Activated naive CD8-positive, alpha-beta T cell (primary cell): ENCODE measurements around the gene TBL1X.
"Not testable (repeated sequence)": the region's sequence is repeated elsewhere in the genome, so short reads cannot be mapped to it uniquely, and the experiment has no call there.

Source experiments
- H3K27ac Mint-ChIP-seq: one replicate; pipeline ENCODE4 v1.8.0; 2021; ENCODE audit warnings: mixed read lengths
- H3K27me3 Mint-ChIP-seq: one replicate; pipeline ENCODE4 v1.8.0; 2021; ENCODE audit warnings: mixed read lengths
- H3K36me3 Mint-ChIP-seq: one replicate; pipeline ENCODE4 v1.8.0; 2021; ENCODE audit warnings: mixed read lengths
- H3K4me1 Mint-ChIP-seq: one replicate; pipeline ENCODE4 v1.8.0; 2021; ENCODE audit warnings: low read depth, mixed read lengths
- H3K4me3 Mint-ChIP-seq: one replicate; pipeline ENCODE4 v1.8.0; 2021; ENCODE audit warnings: mild to moderate bottlenecking, mixed read lengths
- H3K9me3 Mint-ChIP-seq: one replicate; pipeline ENCODE4 v1.8.0; 2021; ENCODE audit warnings: low read depth, mixed read lengths

Gene TBL1X

GRCh38 chrX:9745417-9746115 lies 280.7 kb downstream of the TBL1X start:
- H3K4me3 Mint-ChIP-seq, result no peak overlapping the region
- H3K36me3 Mint-ChIP-seq, result peaks cover 5% of the 10 kb centered on the region
- no peak overlapping the region for H3K27ac Mint-ChIP-seq
- no peaks in the 10 kb centered on the region for H3K9me3 Mint-ChIP-seq
- H3K4me1 Mint-ChIP-seq, result peaks cover 13% of the 10 kb centered on the region
- H3K27me3 Mint-ChIP-seq, result no peaks in the 10 kb centered on the region

GRCh38 chrX:9746148-9746888 lies 281.5 kb downstream of the TBL1X start:
- Mint-ChIP-seq H3K36me3 (peaks cover 5% of the 10 kb centered on the region), H3K27ac (no peak overlapping the region), H3K27me3 (no peaks in the 10 kb centered on the region), H3K4me1 (peaks cover 13% of the 10 kb centered on the region), H3K9me3 (no peaks in the 10 kb centered on the region), H3K4me3 (no peak overlapping the region)

- Mint-ChIP-seq H3K27ac (no peak overlapping the region), H3K36me3 (peaks cover 5% of the 10 kb centered on the region), H3K9me3 (no peaks in the 10 kb centered on the region), H3K27me3 (no peaks in the 10 kb centered on the region), H3K4me3 (no peak overlapping the region), H3K4me1 (peaks cover 13% of the 10 kb centered on the region)
These were observed 282.8 kb downstream of the TBL1X start for GRCh38 chrX:9747644-9748043.

- Mint-ChIP-seq H3K4me3 (no peak overlapping the region), H3K4me1 (peaks cover 13% of the 10 kb centered on the region), H3K36me3 (peaks cover 2% of the 10 kb centered on the region), H3K9me3 (no peaks in the 10 kb centered on the region), H3K27me3 (no peaks in the 10 kb centered on the region), H3K27ac (no peak overlapping the region)
These were observed 284.4 kb downstream of the TBL1X start for GRCh38 chrX:9749146-9749692.

GRCh38 chrX:9757366-9757765 lies 292.5 kb downstream of the TBL1X start:
- Mint-ChIP-seq H3K9me3 (peaks cover 3% of the 10 kb centered on the region), H3K27ac (no peak overlapping the region), H3K36me3 (no peaks in the 10 kb centered on the region), H3K27me3 (no peaks in the 10 kb centered on the region), H3K4me1 (no peaks in the 10 kb centered on the region), H3K4me3 (no peak overlapping the region)

- no peak overlapping the region for H3K27ac Mint-ChIP-seq
- no peak overlapping the region for H3K4me3 Mint-ChIP-seq
- H3K36me3 Mint-ChIP-seq, result no peaks in the 10 kb centered on the region
- H3K27me3 Mint-ChIP-seq, result no peaks in the 10 kb centered on the region
- H3K4me1 Mint-ChIP-seq, result no peaks in the 10 kb centered on the region
- peaks cover 3% of the 10 kb centered on the region for H3K9me3 Mint-ChIP-seq
These were observed 293.3 kb downstream of the TBL1X start for GRCh38 chrX:9758021-9758638.

GRCh38 chrX:9759337-9759736 lies 294.5 kb downstream of the TBL1X start:
- Mint-ChIP-seq H3K36me3 (no peaks in the 10 kb centered on the region), H3K4me3 (no peak overlapping the region), H3K9me3 (peaks cover 3% of the 10 kb centered on the region), H3K27ac (no peak overlapping the region), H3K27me3 (peaks cover 2% of the 10 kb centered on the region), H3K4me1 (no peaks in the 10 kb centered on the region)

GRCh38 chrX:9765072-9765736 lies 300.3 kb downstream of the TBL1X start:
- Mint-ChIP-seq H3K36me3 (no peaks in the 10 kb centered on the region), H3K4me3 (no peak overlapping the region), H3K27ac (no peak overlapping the region), H3K27me3 (peaks cover 4% of the 10 kb centered on the region), H3K4me1 (no peaks in the 10 kb centered on the region), H3K9me3 (no peaks in the 10 kb centered on the region)

GRCh38 chrX:9765737-9766097 lies 300.9 kb downstream of the TBL1X start, which contains the start of gene GPR143:
TSS of gene GPR143 (minus strand) at chrX:9765847. CDS start at chrX:9765817, 30 bp downstream.
- H3K27ac Mint-ChIP-seq, result no peak within 1 kb of the TSS
- no peaks in the 10 kb centered on the region for H3K9me3 Mint-ChIP-seq
- H3K27me3 Mint-ChIP-seq, result peaks cover 4% of the 10 kb centered on the region
- H3K36me3 Mint-ChIP-seq, result no peaks in the 10 kb centered on the region
- no peak within 1 kb of the TSS for H3K4me3 Mint-ChIP-seq
- no peaks in the 10 kb centered on the region for H3K4me1 Mint-ChIP-seq

- H3K9me3 Mint-ChIP-seq, result no peaks in the 10 kb centered on the region
- no peak overlapping the region for H3K4me3 Mint-ChIP-seq
- H3K4me1 Mint-ChIP-seq, result no peaks in the 10 kb centered on the region
- H3K36me3 Mint-ChIP-seq, result no peaks in the 10 kb centered on the region
- H3K27me3 Mint-ChIP-seq, result peaks cover 4% of the 10 kb centered on the region
- H3K27ac Mint-ChIP-seq, result no peak overlapping the region
These were observed 302.5 kb downstream of the TBL1X start for GRCh38 chrX:9767375-9767774.

- not testable (repeated sequence) for H3K27me3 Mint-ChIP-seq, H3K9me3 Mint-ChIP-seq, H3K4me3 Mint-ChIP-seq, H3K4me1 Mint-ChIP-seq, H3K36me3 Mint-ChIP-seq, H3K27ac Mint-ChIP-seq
These were observed 303.5 kb downstream of the TBL1X start for GRCh38 chrX:9768321-9768839.

- Mint-ChIP-seq H3K4me1 (no peaks in the 10 kb centered on the region), H3K36me3 (no peaks in the 10 kb centered on the region), H3K27ac (no peak overlapping the region), H3K9me3 (no peaks in the 10 kb centered on the region), H3K27me3 (peaks cover 2% of the 10 kb centered on the region), H3K4me3 (no peak overlapping the region)
These were observed 305.5 kb downstream of the TBL1X start for GRCh38 chrX:9770319-9770718.

GRCh38 chrX:9772943-9773342 lies 308.1 kb downstream of the TBL1X start:
- H3K4me1 Mint-ChIP-seq, result no peaks in the 10 kb centered on the region
- H3K36me3 Mint-ChIP-seq, result no peaks in the 10 kb centered on the region
- no peak overlapping the region for H3K27ac Mint-ChIP-seq
- no peak overlapping the region for H3K4me3 Mint-ChIP-seq
- H3K27me3 Mint-ChIP-seq, result no peaks in the 10 kb centered on the region
- no peaks in the 10 kb centered on the region for H3K9me3 Mint-ChIP-seq

GRCh38 chrX:9775930-9776329 lies 311.1 kb downstream of the TBL1X start:
- Mint-ChIP-seq H3K27ac (no peak overlapping the region), H3K4me3 (no peak overlapping the region), H3K9me3 (no peaks in the 10 kb centered on the region), H3K36me3 (no peaks in the 10 kb centered on the region), H3K27me3 (peaks cover 2% of the 10 kb centered on the region), H3K4me1 (no peaks in the 10 kb centered on the region)
